AG10803 (cell line): ENCODE results near the gene GHR.

Experiments
- DNase-seq: peaks from one replicate; pipeline ENCODE4 v3.0.0; 2010; ENCODE audit warnings: low read depth
- H3K4me3 ChIP-seq: 2 replicates; pipeline ENCODE4 v1.5.1; 2011; ENCODE audit warnings: mild to moderate bottlenecking, low read length, control low read depth
- CTCF ChIP-seq: conservative IDR thresholded peaks from 2 replicates; pipeline ENCODE4 v1.5.1; 2011; ENCODE audit warnings: mild to moderate bottlenecking, low read length, control low read depth, inconsistent platforms

The GHR gene

GRCh38 chr5:42770003-42770402 is 346.8 kb downstream of the GHR start:
- no peak overlapping the region for H3K4me3 ChIP-seq
- DNase-seq = no peak
- no peak for TF ChIP-seq CTCF
